ENCODE results near the gene FCHSD2. TPM values are rescaled to one million over a fixed set of nuclear protein-coding genes. Genes with fewer than 3 reads are reported as not detected.

FCHSD2 gene
- total and polyA plus RNA-seq, 9 donors = 18.6 to 68.5 (median 53.8) TPM

GRCh38 chr11:73160005-73160760, 18.1 kb upstream of the FCHSD2 start:
- no peak overlapping the region for H3K27ac ChIP-seq
- no peak for DNase-seq
- 90 to 93% (median 92%) methylated on average over 10 of the region's 10 CpGs for WGBS, 3 donors

DNA sequence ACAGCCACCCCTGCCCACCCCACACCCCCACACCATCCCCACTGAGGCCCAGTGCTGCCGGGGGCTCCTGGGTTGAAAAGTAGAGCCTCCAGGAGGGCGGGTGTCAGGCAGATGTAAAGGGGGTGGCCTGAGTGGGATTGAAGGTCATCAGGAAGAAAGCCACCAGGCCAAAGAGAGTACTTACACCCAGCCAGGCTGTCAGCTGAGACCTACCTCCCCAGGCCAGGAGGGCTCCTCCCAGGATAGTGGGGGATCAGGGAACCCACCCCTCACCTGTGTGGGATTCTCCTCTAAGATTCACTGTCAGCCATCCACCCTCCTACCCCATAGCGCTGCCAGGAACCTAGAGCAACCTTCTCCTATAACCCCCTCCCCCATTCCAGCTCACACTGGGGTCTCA, 17.2 kb upstream of the FCHSD2 start:
- H3K27me3 ChIP-seq = no peaks in the 10 kb centered on the region
- TF ChIP-seq EP300 (IDR thresholded peaks at IDR 0.05) (no peak), CTCF (IDR thresholded peaks at IDR 0.05) (no peak), POLR2A (IDR thresholded peaks at IDR 0.05) (no peak)
- no peak overlapping the region for H3K4me3 ChIP-seq
- H3K27ac ChIP-seq = no peak overlapping the region
- H3K4me1 ChIP-seq (ENCODE audit: insufficient read depth) = peaks cover 14% of the 10 kb centered on the region
- DNase-seq = no peak
- WGBS, 3 donors = 96 to 97% (median 96%) methylated on average over 3 of the region's 3 CpGs
- intact Hi-C loops (cut with DNase I) = no loop called here
- H3K36me3 ChIP-seq = no peaks in the 10 kb centered on the region
- H3K9me3 ChIP-seq = no peaks in the 10 kb centered on the region

More at GRCh38 chr11:73160005-73160760, 18.1 kb upstream of the FCHSD2 start:
- Histone ChIP-seq H3K4me1 (ENCODE audit: insufficient read depth) (peaks cover 14% of the 10 kb centered on the region), H3K9me3 (no peaks in the 10 kb centered on the region), H3K27me3 (no peaks in the 10 kb centered on the region), H3K4me3 (no peak overlapping the region), H3K36me3 (no peaks in the 10 kb centered on the region)
- TF ChIP-seq POLR2A (IDR thresholded peaks at IDR 0.05) (no peak), EP300 (IDR thresholded peaks at IDR 0.05) (no peak), CTCF (IDR thresholded peaks at IDR 0.05) (no peak)
- intact Hi-C loops (cut with DNase I) = loop anchor here in 1 of 4 donors (10.0 kb wide), 1 partner anchor 435 kb away; no protein-coding TSS in a partner anchor

- Histone ChIP-seq H3K27me3 (no peaks in the 10 kb centered on the region), H3K4me3 (no peak overlapping the region), H3K36me3 (no peaks in the 10 kb centered on the region), H3K4me1 (ENCODE audit: insufficient read depth) (peaks cover 13% of the 10 kb centered on the region), H3K27ac (peak overlapping the region in 1 of 2 donors; percentile 47), H3K9me3 (no peaks in the 10 kb centered on the region)
- TF ChIP-seq POLR2A (IDR thresholded peaks at IDR 0.05) (no peak), EP300 (IDR thresholded peaks at IDR 0.05) (no peak), CTCF (IDR thresholded peaks at IDR 0.05) (no peak)
- WGBS, 3 donors = 40 to 58% (median 46%) methylated on average over 8 of the region's 8 CpGs
- intact Hi-C loops (cut with DNase I) = no loop called here
- peak in 1 of 5 donors; percentile 11 for DNase-seq
These were observed 16.4 kb upstream of the FCHSD2 start for GRCh38 chr11:73158356-73159051.

- TF ChIP-seq EP300 (IDR thresholded peaks at IDR 0.05) (no peak), CTCF (IDR thresholded peaks at IDR 0.05) (no peak), POLR2A (IDR thresholded peaks at IDR 0.05) (no peak)
- Histone ChIP-seq H3K4me1 (ENCODE audit: insufficient read depth) (peaks cover 10% of the 10 kb centered on the region), H3K9me3 (no peaks in the 10 kb centered on the region), H3K36me3 (no peaks in the 10 kb centered on the region), H3K27me3 (no peaks in the 10 kb centered on the region), H3K4me3 (no peak overlapping the region), H3K27ac (peak overlapping the region in 1 of 2 donors; percentile 47)
- peak; percentile 47 to 71 (median 55) for DNase-seq
- 18 to 22% (median 20%) methylated on average over 9 of the region's 9 CpGs for WGBS, 3 donors
- intact Hi-C loops (cut with DNase I) = no loop called here
These were observed 15.2 kb upstream of the FCHSD2 start for GRCh38 chr11:73157101-73158010.
